Muscle layer of duodenum (tissue), 2 donors: ENCODE results near the gene LSM14A.

Experiments used
- H3K27ac ChIP-seq: one replicate; pipeline ENCODE4 v1.7.0; 2013; ENCODE audit warnings: mild to moderate bottlenecking, low read length
- H3K27me3 ChIP-seq: one replicate; pipeline ENCODE4 v1.7.0; 2013; ENCODE audit warnings: low read depth, mild to moderate bottlenecking, control low read depth, low read length
- H3K36me3 ChIP-seq, 2 donors: one replicate each; pipeline ENCODE4 v1.7.0; 2013; ENCODE audit warnings: low read length in 2 of 2, control low read depth in 1 of 2, mild to moderate bottlenecking in 1 of 2; ENCODE audit not compliant: insufficient read depth in 2 of 2, control insufficient read depth in 1 of 2
- H3K4me1 ChIP-seq, 2 donors: one replicate each; pipeline ENCODE4 v1.7.0; 2013; ENCODE audit warnings: low read length in 2 of 2, mild to moderate bottlenecking in 2 of 2, control low read depth in 1 of 2, moderate library complexity in 1 of 2; ENCODE audit not compliant: insufficient read depth in 2 of 2, control insufficient read depth in 1 of 2
- H3K4me3 ChIP-seq, 2 donors: one replicate each; pipeline ENCODE4 v1.7.0; 2013; ENCODE audit warnings: low read length in 2 of 2, low read depth in 1 of 2, mild to moderate bottlenecking in 1 of 2
- H3K9me3 ChIP-seq, 2 donors: one replicate each; pipeline ENCODE4 v1.7.0; 2013; ENCODE audit warnings: low read length in 2 of 2, control low read depth in 1 of 2, mild to moderate bottlenecking in 1 of 2; ENCODE audit not compliant: control insufficient read depth in 1 of 2
- donor health status: healthy.

The LSM14A gene

GRCh38 chr19:34180709-34181108 is 8.4 kb downstream of the LSM14A start:
- H3K9me3 ChIP-seq = no peaks in the 10 kb centered on the region
- H3K4me1 ChIP-seq = peaks cover 31 to 76% of the 10 kb centered on the region in 2 donors
- H3K27ac ChIP-seq = no peak overlapping the region
- H3K4me3 ChIP-seq = no peak overlapping the region
- H3K36me3 ChIP-seq = no peaks in the 10 kb centered on the region
- no peaks in the 10 kb centered on the region for H3K27me3 ChIP-seq

- Histone ChIP-seq H3K4me1 (peaks cover 28 to 77% of the 10 kb centered on the region in 2 donors), H3K27ac (no peak overlapping the region), H3K9me3 (no peaks in the 10 kb centered on the region), H3K36me3 (no peaks in the 10 kb centered on the region), H3K27me3 (no peaks in the 10 kb centered on the region), H3K4me3 (no peak overlapping the region)
These were observed 9.0 kb downstream of the LSM14A start for GRCh38 chr19:34181111-34181864.

- H3K9me3 ChIP-seq = no peaks in the 10 kb centered on the region
- H3K27ac ChIP-seq = no peak overlapping the region
- H3K4me1 ChIP-seq = peaks cover 23 to 77% of the 10 kb centered on the region in 2 donors
These were observed 9.8 kb downstream of the LSM14A start for GRCh38 chr19:34182125-34182524.

GRCh38 chr19:34184880-34185491 is 12.7 kb downstream of the LSM14A start:
- H3K36me3 ChIP-seq = no peaks in the 10 kb centered on the region
- no peak overlapping the region for H3K27ac ChIP-seq
- H3K4me3 ChIP-seq = no peak overlapping the region
- H3K9me3 ChIP-seq = no peaks in the 10 kb centered on the region
- peaks cover 17 to 76% of the 10 kb centered on the region in 2 donors for H3K4me1 ChIP-seq
- no peaks in the 10 kb centered on the region for H3K27me3 ChIP-seq

More at GRCh38 chr19:34182125-34182524, 9.8 kb downstream of the LSM14A start:
- Histone ChIP-seq H3K27me3 (no peaks in the 10 kb centered on the region), H3K36me3 (no peaks in the 10 kb centered on the region), H3K4me3 (no peak overlapping the region)

- no peaks in the 10 kb centered on the region for H3K36me3 ChIP-seq
- H3K4me3 ChIP-seq = no peak overlapping the region
- peaks cover 13 to 73% of the 10 kb centered on the region in 2 donors for H3K4me1 ChIP-seq
- no peaks in the 10 kb centered on the region for H3K27me3 ChIP-seq
- no peak overlapping the region for H3K27ac ChIP-seq
- no peaks in the 10 kb centered on the region for H3K9me3 ChIP-seq
These were observed 13.9 kb downstream of the LSM14A start for GRCh38 chr19:34186205-34186604.

GRCh38 chr19:34187011-34187410 is 14.7 kb downstream of the LSM14A start:
- H3K4me1 ChIP-seq = peaks cover 13 to 72% of the 10 kb centered on the region in 2 donors

GRCh38 chr19:34188408-34188807 is 16.1 kb downstream of the LSM14A start:
- Histone ChIP-seq H3K4me1 (peaks cover 13 to 68% of the 10 kb centered on the region in 2 donors), H3K36me3 (no peaks in the 10 kb centered on the region), H3K27ac (no peak overlapping the region), H3K4me3 (no peak overlapping the region), H3K9me3 (no peaks in the 10 kb centered on the region), H3K27me3 (no peaks in the 10 kb centered on the region)

More at GRCh38 chr19:34187011-34187410, 14.7 kb downstream of the LSM14A start:
- H3K27ac ChIP-seq = no peak overlapping the region
- H3K4me3 ChIP-seq = no peak overlapping the region
- no peaks in the 10 kb centered on the region for H3K27me3 ChIP-seq
- H3K36me3 ChIP-seq = no peaks in the 10 kb centered on the region
- H3K9me3 ChIP-seq = no peaks in the 10 kb centered on the region

GRCh38 chr19:34189199-34189916 is 17.1 kb downstream of the LSM14A start:
- no peaks in the 10 kb centered on the region for H3K27me3 ChIP-seq
- no peak overlapping the region for H3K4me3 ChIP-seq
- H3K9me3 ChIP-seq = no peaks in the 10 kb centered on the region
- peaks cover 13 to 65% of the 10 kb centered on the region in 2 donors for H3K4me1 ChIP-seq
- H3K27ac ChIP-seq = no peak overlapping the region
- peaks cover 0 to 3% of the 10 kb centered on the region in 2 donors for H3K36me3 ChIP-seq

DNA sequence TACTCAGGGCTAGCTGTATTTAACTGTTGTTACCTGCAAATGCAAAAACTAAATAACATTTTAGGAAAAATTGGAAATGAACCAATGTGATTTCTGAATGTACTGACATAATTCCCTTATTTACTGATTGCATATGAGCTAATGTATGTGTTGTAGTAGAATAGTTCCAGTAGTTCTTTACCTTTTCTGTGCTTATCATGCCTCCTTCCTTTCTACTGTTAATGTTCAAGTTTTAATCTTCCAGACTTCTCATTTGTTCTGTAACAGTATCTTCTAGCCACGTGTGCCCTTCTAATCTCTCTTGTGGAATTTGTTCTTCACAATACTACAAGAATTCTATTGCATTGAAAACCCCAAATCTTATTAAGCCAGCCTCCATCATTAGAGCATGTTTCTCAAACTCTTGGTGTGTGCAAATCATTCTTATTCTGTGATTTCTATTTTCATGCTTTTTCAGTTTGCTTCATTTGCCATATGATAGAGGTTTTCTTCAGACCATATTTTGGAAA is 17.7 kb downstream of the LSM14A start:
- no peaks in the 10 kb centered on the region for H3K9me3 ChIP-seq
- H3K27me3 ChIP-seq = no peaks in the 10 kb centered on the region
- H3K4me1 ChIP-seq = peaks cover 11 to 59% of the 10 kb centered on the region in 2 donors
- no peak overlapping the region for H3K4me3 ChIP-seq
- H3K27ac ChIP-seq = no peak overlapping the region
- peaks cover 5 to 9% of the 10 kb centered on the region in 2 donors for H3K36me3 ChIP-seq

DNA sequence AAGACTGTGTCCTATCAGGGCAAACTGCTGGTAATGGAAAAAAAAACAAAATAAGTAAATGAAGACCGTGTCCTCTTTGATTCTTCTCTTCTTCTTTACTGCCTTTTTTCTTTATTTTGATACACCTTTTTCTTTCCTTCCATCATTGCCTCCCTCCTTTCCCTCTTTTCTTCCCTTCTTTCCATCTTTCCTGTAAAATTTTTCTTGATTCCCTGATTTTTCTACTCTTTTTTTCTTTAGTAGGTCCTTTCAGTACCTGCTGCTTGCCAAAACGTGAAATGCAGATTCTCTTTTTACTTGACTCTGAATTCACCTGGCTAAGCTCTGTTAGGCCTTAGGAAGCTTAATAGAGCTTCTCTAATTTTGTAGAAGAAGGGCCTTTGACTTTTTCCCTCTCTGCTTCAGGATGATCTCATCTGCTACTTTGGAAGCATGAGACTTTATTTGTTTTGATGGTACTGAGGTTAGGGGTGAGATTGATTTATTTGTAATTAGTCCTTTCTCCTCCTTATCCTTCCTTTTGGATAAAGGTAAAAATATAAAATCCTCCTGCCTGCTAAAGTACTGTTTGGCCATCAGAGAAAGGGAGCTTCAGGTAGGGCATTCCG is 19.2 kb downstream of the LSM14A start:
- H3K27ac ChIP-seq = no peak overlapping the region
- no peaks in the 10 kb centered on the region for H3K9me3 ChIP-seq
- H3K4me3 ChIP-seq = no peak overlapping the region
- H3K4me1 ChIP-seq = peaks cover 6 to 44% of the 10 kb centered on the region in 2 donors
- H3K36me3 ChIP-seq = peaks cover 13 to 15% of the 10 kb centered on the region in 2 donors
- H3K27me3 ChIP-seq = no peaks in the 10 kb centered on the region

DNA sequence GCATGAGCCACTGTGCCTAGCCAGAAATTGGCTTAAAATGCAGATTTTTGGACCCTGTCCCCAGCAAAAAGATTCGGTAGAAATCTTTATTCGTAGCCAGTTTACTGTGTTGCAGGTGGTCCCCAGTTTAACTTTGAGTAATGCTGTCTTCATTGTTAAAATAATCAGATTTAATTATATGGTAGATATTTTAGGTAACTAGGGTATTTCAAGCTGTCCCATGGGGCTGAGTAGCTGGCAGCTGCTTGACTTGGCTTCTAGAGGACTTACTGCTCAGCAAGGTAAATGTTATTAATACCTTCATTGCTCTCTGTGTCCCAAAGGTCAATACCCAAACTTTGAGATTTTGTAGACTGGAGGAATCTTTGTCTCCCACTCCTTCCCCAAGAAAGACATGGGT is 21.1 kb downstream of the LSM14A start:
- peaks cover 22 to 28% of the 10 kb centered on the region in 2 donors for H3K36me3 ChIP-seq
- H3K4me3 ChIP-seq = no peak overlapping the region
- H3K4me1 ChIP-seq = peaks cover 6 to 25% of the 10 kb centered on the region in 2 donors
- H3K9me3 ChIP-seq = no peaks in the 10 kb centered on the region
- H3K27ac ChIP-seq = no peak overlapping the region
- no peaks in the 10 kb centered on the region for H3K27me3 ChIP-seq
